K562 (cell line): ENCODE measurements around the gene SERTAD1. TPM values are rescaled to one million over a fixed set of nuclear protein-coding genes. Genes with fewer than 3 reads are reported as not detected.

Source experiments
- ATAC-seq: fragments of 200-7000 bp; cut with Tn5 transposase; 3 replicates; pipeline ENCODE4 v1.9.1; 2020; ENCODE audit warnings: moderate library complexity
- BruUV-seq: library from RNA; stranded (reverse); fragments of 400-500 nt; replicated peaks from 2 replicates; lab custom pipeline; 2021; lab: Mats Ljungman, UMichigan
- CTCF ChIA-PET: fragments of 300-600 bp; formaldehyde crosslinking; extraction: SDS; loops from one replicate; lab custom pipeline; 2021; ENCODE audit warnings: low intra/inter-chr PET ratio; lab: Yijun Ruan, JAX
- POLR2A ChIA-PET: fragments of 300-600, 350-650 bp; sonication (Branson Sonifier 250); formaldehyde crosslinking; extraction: SDS; loops from one replicate; lab custom pipeline; 2021; ENCODE audit warnings: antibody characterized with exemption, inconsistent platforms; lab: Yijun Ruan, JAX
- DNase-seq, 4 experiments: peaks; one replicate each; pipeline versions ENCODE4 v3.0.0 to v3.0.0-alpha.2; 2011 to 2018; ENCODE audit warnings: low spot score in 3 of 4, mixed read lengths in 3 of 4; ENCODE audit errors: extremely low read depth in 1 of 4
- FAIRE-seq: peaks from 2 replicates; lab custom pipeline; 2011; peaks lifted over from hg19 to GRCh38; lab: Jason Lieb, UNC
- H2AFZ ChIP-seq: 2 replicates; pipeline ENCODE4 v1.6.0; 2011; ENCODE audit warnings: low read depth, low read length, control low read depth, inconsistent platforms
- H3K27ac ChIP-seq: fragments of 200-600 bp; 3 replicates; pipeline ENCODE4 v1.8.0; 2011; ENCODE audit warnings: low read depth, mild to moderate bottlenecking, control low read depth, inconsistent platforms, low read length, moderate library complexity, mixed read lengths; ENCODE audit errors: extremely low read depth
- H3K27me3 ChIP-seq, 2 experiments: fragments of 300-600 bp in 1 of 2; 2 replicates in 1 of 2; 3 replicates in 1 of 2; pipeline versions ENCODE4 v1.6.0 to v1.8.0; 2011; ENCODE audit warnings: inconsistent platforms in 2 of 2, low read length in 2 of 2, mild to moderate bottlenecking in 1 of 2, mixed read lengths in 1 of 2, moderate library complexity in 1 of 2; ENCODE audit not compliant: control insufficient read depth in 2 of 2, insufficient read depth in 2 of 2
- H3K36me3 ChIP-seq: fragments of 300-600 bp; 3 replicates; pipeline ENCODE4 v1.8.0; 2011; ENCODE audit warnings: mild to moderate bottlenecking, low read length, inconsistent platforms; ENCODE audit not compliant: control insufficient read depth, insufficient read depth
- H3K4me1 ChIP-seq, 2 experiments: fragments of 200-600 bp in 1 of 2; replicated peaks in 1 of 2; 2 replicates in 1 of 2; 3 replicates in 1 of 2; pipeline versions ENCODE4 v1.5.1 to v1.8.0; 2011; ENCODE audit warnings: inconsistent platforms in 2 of 2, low read length in 2 of 2, mild to moderate bottlenecking in 1 of 2, mixed read lengths in 1 of 2, moderate library complexity in 1 of 2; ENCODE audit not compliant: control insufficient read depth in 2 of 2, insufficient read depth in 2 of 2
- H3K4me2 ChIP-seq: 2 replicates; pipeline ENCODE4 v1.6.1; 2011; ENCODE audit warnings: low read length, control low read depth, inconsistent platforms, mixed read lengths; ENCODE audit not compliant: insufficient read depth
- H3K4me3 ChIP-seq: fragments of 200-600 bp; sonication (generic), shearing (Covaris generic); 2 replicates; pipeline ENCODE4 v1.5.1; 2016; ENCODE audit warnings: control low read depth, inconsistent platforms
- H3K79me2 ChIP-seq: fragments of 200-600 bp; 3 replicates; pipeline ENCODE4 v1.8.0; 2011; ENCODE audit warnings: low read length, inconsistent platforms; ENCODE audit not compliant: control insufficient read depth, insufficient read depth
- H3K9ac ChIP-seq, 2 experiments: 2 replicates each; pipeline versions ENCODE4 v1.6.0 to v1.6.1; 2011; ENCODE audit warnings: low read depth in 2 of 2, low read length in 2 of 2, control low read depth in 1 of 2, inconsistent platforms in 1 of 2, mild to moderate bottlenecking in 1 of 2, mixed read lengths in 1 of 2; ENCODE audit not compliant: insufficient read depth in 1 of 2
- H3K9me1 ChIP-seq: one replicate; pipeline ENCODE4 v1.6.0; 2011; ENCODE audit warnings: inconsistent platforms, mild to moderate bottlenecking, low read length, moderate library complexity; ENCODE audit not compliant: control insufficient read depth, insufficient read depth
- H3K9me3 ChIP-seq: replicated peaks from 2 replicates; pipeline ENCODE4 v1.5.1; 2011; ENCODE audit warnings: low read depth, low read length, inconsistent platforms; ENCODE audit not compliant: control insufficient read depth, insufficient read depth
- H4K20me1 ChIP-seq: replicated peaks from 2 replicates; pipeline ENCODE4 v1.6.1; 2011; ENCODE audit warnings: low read length, inconsistent platforms, mixed read lengths; ENCODE audit not compliant: control insufficient read depth, insufficient read depth
- BMI1 ChIP-seq: fragments of 150-350 bp; IDR thresholded peaks from 2 replicates; pipeline ENCODE4 v1.6.1; 2014; ENCODE audit warnings: low read length
- JUN ChIP-seq, 2 experiments: sonication (generic) in 1 of 2; formaldehyde crosslinking in 1 of 2; IDR thresholded peaks; 2 replicates each; pipeline versions ENCODE4 v1.6.1 to v1.8.0; 2012 to 2022; ENCODE audit warnings: borderline replicate concordance in 2 of 2, mild to moderate bottlenecking in 2 of 2, improper control_type of control experiment in 1 of 2, low read depth in 1 of 2, low read length in 1 of 2, missing genetic modification reagents in 1 of 2
- PPARD ChIP-seq: fragments of 250-450 bp; sonication (Bioruptor Pico); IDR thresholded peaks from 2 replicates; pipeline ENCODE4 v1.8.0; 2022; ENCODE audit warnings: inconsistent platforms, mild to moderate bottlenecking, moderate library complexity
- STAG1 ChIP-seq: sonication (generic); formaldehyde crosslinking; IDR thresholded peaks from 2 replicates; pipeline ENCODE4 v1.5.0; 2020; ENCODE audit warnings: missing genetic modification reagents, borderline replicate concordance
- TAF7 ChIP-seq: fragments of 450-650 bp; IDR thresholded peaks from 2 replicates; pipeline ENCODE4 v1.6.1; 2016; ENCODE audit warnings: missing genetic modification characterization, missing compliant biosample characterization
- TCF3 ChIP-seq: sonication (generic); formaldehyde crosslinking; IDR thresholded peaks from 2 replicates; pipeline ENCODE4 v1.4.0; 2020; ENCODE audit warnings: mild to moderate bottlenecking, missing genetic modification reagents
- TRIM24 ChIP-seq, 2 experiments: fragments of 450-650 bp; IDR thresholded peaks; 2 replicates each; pipeline ENCODE4 v1.6.1; 2016
- ZNF408 ChIP-seq: fragments of 250-450 bp; sonication (Bioruptor Pico); IDR thresholded peaks from 2 replicates; pipeline ENCODE4 v1.4.0; 2020; ENCODE audit warnings: low read depth, mild to moderate bottlenecking, moderate library complexity
- WGBS: fragments of 100-300 bp; shearing (Covaris generic); methylation state at CpG from one replicate; pipeline ENCODE4 v1.1.6; 2016; ENCODE audit warnings: low coverage, mixed read lengths; ENCODE audit not compliant: insufficient coverage; ENCODE audit errors: missing lambda C conversion rate; 5-methylcytosine and 5-hydroxymethylcytosine counted together
- in situ Hi-C: fragments of 300-500 bp; cut with MboI; formaldehyde crosslinking; loops from 4 replicates; pipeline ENCODE4 v1.15.0; 2018; ENCODE audit warnings: inconsistent platforms, mixed read lengths
- intact Hi-C: fragments of 100-400 bp; cut with micrococcal nuclease; formaldehyde crosslinking; loops from 2 replicates; pipeline ENCODE4 v1.14.2; 2022
- polyA plus RNA-seq, 8 experiments: library from polyadenylated mRNA; depleted of rRNA in 4 of 8; stranded (reverse) in 5 of 8; unstranded in 3 of 8; fragments of >200 nt; fragmentation: Nextera tagmentation in 2 of 8; fragmentation: Illumina TruSeq in 1 of 8; extraction: Ambion mirVana in 2 of 8; extraction: Trizol in 1 of 8; gene quantifications; 2 replicates each; pipeline versions ENCODE4 v1.2.1 to v1.2.3, GENCODE V29; 2011 to 2014; ENCODE audit warnings: inconsistent platforms in 1 of 8, missing spikeins in 1 of 8
- total RNA-seq, 7 experiments: library from RNA; depleted of rRNA in 6 of 7; stranded (reverse); fragments of >200 nt in 6 of 7; fragmentation: Illumina TruSeq in 2 of 7; extraction: Trizol in 2 of 7; gene quantifications; 2 replicates each; pipeline versions ENCODE4 v1.2.1 to v1.2.3, GENCODE V29; 2011 to 2021; ENCODE audit warnings: low replicate concordance in 1 of 7
- TF ChIP-seq, protein P1 (sequence below): fragments of 450-650 bp; formaldehyde crosslinking; IDR thresholded peaks from 2 replicates; pipeline ENCODE4 v1.4.0; 2020; ENCODE audit warnings: mild to moderate bottlenecking
- TF ChIP-seq, protein P2 (sequence below): sonication (generic); formaldehyde crosslinking; IDR thresholded peaks from 2 replicates; pipeline ENCODE4 v1.8.1; 2023; ENCODE audit warnings: missing genetic modification reagents, mild to moderate bottlenecking, borderline replicate concordance
- TF ChIP-seq, protein P3 (sequence below): fragments of 450-650 bp; formaldehyde crosslinking; IDR thresholded peaks from 2 replicates; pipeline ENCODE4 v1.4.0; 2020; ENCODE audit warnings: mild to moderate bottlenecking, moderate library complexity

SERTAD1 gene
- total and polyA plus RNA-seq, 9 of the 15 experiments (the other 6 are each of a cell fraction or from before 2014, with no cell fraction given): 0.15 to 8.7 (median 4.9) TPM

DNA sequence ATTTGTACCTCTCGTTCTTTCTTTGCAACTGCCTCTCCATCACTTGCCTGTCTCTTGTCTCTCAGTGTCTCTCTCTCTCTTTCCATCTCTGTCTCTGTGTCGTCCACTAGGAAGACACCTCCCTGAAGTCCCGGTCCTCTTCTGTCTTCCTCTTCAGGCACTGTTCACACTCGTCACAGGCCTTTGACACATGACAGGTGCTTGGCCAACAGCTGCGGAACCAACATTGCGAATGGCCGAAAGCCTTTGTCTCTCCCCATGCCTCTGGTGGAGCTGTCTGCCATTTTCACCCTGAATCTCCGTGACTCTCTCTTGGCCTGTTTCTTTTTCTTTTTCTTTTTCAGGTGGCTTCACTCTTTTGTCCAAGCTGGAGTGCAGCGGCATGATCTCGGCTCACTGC lies 38.6 kb downstream of the SERTAD1 start:
- Histone ChIP-seq H3K36me3 (no peaks in the 10 kb centered on the region), H4K20me1 (no peaks in the 10 kb centered on the region), H3K9me3 (no peaks in the 10 kb centered on the region), H3K4me3 (no peak overlapping the region), H3K27ac (no peak overlapping the region), H3K4me2 (no peak overlapping the region), H3K79me2 (no peaks in the 10 kb centered on the region), H3K9me1 (no peaks in the 10 kb centered on the region), H3K27me3 (peaks cover 0 to 14% of the 10 kb centered on the region in 2 experiments; a peak in 3 of 5 replicates), H3K9ac (no peak overlapping the region), H2AFZ (no peak overlapping the region), H3K4me1 (peaks cover under 1 to 18% of the 10 kb centered on the region in 2 experiments; a peak in 3 of 5 replicates)
- 45% methylated on average over 10 of the region's 10 CpGs for WGBS
- BruUV-seq: no TSS peak
- in situ Hi-C loops: no loop called here
- CTCF ChIA-PET: no interaction called here
- POLR2A ChIA-PET: interaction anchor here (1.4 kb wide), 1 partner anchor 9 kb away, joined by 4 read pairs; no protein-coding TSS in a partner anchor
- DNase-seq (no peak), FAIRE-seq (no peak), ATAC-seq (no peak)
- intact Hi-C loops: no loop called here
- TF ChIP-seq, protein P1, sequence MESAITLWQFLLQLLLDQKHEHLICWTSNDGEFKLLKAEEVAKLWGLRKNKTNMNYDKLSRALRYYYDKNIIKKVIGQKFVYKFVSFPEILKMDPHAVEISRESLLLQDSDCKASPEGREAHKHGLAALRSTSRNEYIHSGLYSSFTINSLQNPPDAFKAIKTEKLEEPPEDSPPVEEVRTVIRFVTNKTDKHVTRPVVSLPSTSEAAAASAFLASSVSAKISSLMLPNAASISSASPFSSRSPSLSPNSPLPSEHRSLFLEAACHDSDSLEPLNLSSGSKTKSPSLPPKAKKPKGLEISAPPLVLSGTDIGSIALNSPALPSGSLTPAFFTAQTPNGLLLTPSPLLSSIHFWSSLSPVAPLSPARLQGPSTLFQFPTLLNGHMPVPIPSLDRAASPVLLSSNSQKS (CRISPR knock-in tag): no peak
- TF ChIP-seq TCF3 (CRISPR knock-in tag): no peak
- TF ChIP-seq JUN (IDR thresholded peaks at IDR 0.05; ENCODE audit: borderline replicate concordance, low read depth, low read length): no peak
- TF ChIP-seq JUN (CRISPR knock-in tag; IDR thresholded peaks at IDR 0.05; ENCODE audit: borderline replicate concordance): no peak
- TF ChIP-seq BMI1: no peak
- TF ChIP-seq, protein P2, sequence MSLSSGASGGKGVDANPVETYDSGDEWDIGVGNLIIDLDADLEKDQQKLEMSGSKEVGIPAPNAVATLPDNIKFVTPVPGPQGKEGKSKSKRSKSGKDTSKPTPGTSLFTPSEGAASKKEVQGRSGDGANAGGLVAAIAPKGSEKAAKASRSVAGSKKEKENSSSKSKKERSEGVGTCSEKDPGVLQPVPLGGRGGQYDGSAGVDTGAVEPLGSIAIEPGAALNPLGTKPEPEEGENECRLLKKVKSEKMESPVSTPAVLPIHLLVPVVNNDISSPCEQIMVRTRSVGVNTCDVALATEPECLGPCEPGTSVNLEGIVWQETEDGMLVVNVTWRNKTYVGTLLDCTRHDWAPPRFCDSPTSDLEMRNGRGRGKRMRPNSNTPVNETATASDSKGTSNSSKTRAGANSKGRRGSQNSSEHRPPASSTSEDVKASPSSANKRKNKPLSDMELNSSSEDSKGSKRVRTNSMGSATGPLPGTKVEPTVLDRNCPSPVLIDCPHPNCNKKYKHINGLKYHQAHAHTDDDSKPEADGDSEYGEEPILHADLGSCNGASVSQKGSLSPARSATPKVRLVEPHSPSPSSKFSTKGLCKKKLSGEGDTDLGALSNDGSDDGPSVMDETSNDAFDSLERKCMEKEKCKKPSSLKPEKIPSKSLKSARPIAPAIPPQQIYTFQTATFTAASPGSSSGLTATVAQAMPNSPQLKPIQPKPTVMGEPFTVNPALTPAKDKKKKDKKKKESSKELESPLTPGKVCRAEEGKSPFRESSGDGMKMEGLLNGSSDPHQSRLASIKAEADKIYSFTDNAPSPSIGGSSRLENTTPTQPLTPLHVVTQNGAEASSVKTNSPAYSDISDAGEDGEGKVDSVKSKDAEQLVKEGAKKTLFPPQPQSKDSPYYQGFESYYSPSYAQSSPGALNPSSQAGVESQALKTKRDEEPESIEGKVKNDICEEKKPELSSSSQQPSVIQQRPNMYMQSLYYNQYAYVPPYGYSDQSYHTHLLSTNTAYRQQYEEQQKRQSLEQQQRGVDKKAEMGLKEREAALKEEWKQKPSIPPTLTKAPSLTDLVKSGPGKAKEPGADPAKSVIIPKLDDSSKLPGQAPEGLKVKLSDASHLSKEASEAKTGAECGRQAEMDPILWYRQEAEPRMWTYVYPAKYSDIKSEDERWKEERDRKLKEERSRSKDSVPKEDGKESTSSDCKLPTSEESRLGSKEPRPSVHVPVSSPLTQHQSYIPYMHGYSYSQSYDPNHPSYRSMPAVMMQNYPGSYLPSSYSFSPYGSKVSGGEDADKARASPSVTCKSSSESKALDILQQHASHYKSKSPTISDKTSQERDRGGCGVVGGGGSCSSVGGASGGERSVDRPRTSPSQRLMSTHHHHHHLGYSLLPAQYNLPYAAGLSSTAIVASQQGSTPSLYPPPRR (CRISPR knock-in tag): no peak
- TF ChIP-seq STAG1: no peak
- TF ChIP-seq, protein P3, sequence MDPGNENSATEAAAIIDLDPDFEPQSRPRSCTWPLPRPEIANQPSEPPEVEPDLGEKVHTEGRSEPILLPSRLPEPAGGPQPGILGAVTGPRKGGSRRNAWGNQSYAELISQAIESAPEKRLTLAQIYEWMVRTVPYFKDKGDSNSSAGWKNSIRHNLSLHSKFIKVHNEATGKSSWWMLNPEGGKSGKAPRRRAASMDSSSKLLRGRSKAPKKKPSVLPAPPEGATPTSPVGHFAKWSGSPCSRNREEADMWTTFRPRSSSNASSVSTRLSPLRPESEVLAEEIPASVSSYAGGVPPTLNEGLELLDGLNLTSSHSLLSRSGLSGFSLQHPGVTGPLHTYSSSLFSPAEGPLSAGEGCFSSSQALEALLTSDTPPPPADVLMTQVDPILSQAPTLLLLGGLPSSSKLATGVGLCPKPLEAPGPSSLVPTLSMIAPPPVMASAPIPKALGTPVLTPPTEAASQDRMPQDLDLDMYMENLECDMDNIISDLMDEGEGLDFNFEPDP: no peak
- no peak for TF ChIP-seq TRIM24 (IDR thresholded peaks at IDR 0.05)
- TF ChIP-seq ZNF408 (CRISPR knock-in tag): no peak
- no peak for TF ChIP-seq PPARD (CRISPR knock-in tag)
- no peak for TF ChIP-seq TAF7 (tag)
